ENCODE data around the gene EML3.
"Not testable (repeated sequence)": the region's sequence is repeated elsewhere in the genome, so short reads cannot be mapped to it uniquely, and the experiment has no call there.

The EML3 gene

DNA sequence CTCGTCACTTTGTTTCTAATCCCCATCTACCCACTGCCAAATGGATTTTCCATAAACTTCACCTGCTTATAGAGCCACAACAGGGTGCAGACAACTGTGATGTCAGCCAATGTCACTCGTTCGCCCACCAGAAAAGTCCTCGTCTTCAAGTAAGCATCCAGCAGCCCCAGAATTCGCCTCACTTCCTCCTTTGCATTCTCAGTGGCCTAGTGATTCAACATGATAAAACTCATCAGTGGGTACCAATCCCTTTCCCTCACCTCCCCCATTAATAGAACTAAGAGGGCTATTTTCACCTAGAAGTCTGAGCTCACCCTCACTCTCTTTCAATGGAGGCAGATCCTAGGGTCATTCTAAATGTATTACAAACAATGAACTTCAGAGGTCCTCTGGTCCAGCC is 41.7 kb downstream of the EML3 start:
- not testable (repeated sequence) for DNase-seq

- no peak for DNase-seq
These were observed 43.0 kb downstream of the EML3 start for GRCh38 chr11:62569611-62570010.

- no peak for DNase-seq
These were observed 45.4 kb downstream of the EML3 start for GRCh38 chr11:62567018-62567633.

DNA sequence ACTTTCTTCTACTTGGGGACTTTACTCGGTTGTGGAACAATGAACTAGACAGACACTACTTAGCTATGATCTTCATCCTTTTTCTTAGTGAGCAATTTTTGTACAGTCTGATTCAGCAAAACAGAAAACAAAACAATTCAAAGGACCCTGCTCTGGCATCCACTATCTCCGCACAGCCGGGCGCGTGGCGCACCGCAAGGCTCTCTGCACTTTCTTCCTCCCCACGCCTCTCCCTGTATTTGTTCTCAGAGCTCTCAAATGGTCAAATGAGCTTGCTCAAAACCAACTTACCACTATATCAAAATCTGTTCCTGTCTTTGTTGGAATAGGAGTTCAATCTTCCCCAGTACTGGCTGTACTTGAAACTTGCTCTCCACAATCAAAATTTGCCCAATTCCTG is 46.3 kb downstream of the EML3 start:
- no peak for DNase-seq

DNA sequence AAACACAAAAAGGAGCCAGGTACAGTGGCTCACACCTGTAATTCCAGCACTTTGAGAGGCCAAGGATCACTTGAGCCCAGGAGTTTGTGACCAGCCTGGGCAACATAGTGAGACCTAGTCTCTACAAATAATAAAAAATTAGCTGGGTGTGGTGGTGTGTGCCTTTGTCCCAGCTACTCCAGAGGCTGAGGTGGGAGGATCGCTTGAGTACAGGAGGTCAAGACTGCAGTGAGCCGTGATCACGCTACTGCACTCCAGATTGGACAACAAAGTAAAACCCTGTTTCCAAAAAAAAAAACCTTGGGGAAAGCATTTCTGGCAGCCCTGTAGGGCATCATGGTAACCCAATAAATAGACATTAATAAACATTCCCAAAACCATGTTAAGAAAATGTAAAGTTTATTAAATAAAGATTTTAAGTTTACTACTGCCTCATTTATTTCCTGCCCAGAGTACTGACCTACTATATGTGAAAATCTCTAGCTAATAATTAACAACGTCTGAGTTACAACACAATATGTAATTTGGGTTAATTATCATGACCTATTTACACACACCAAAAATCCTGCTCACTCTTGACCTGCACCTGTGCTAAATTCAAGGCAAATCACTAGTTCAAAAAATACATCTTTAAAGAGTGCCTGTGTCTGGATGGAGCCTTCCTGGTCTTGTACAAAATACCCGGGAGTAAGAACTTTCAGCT is 47.3 kb downstream of the EML3 start:
- no peak for DNase-seq

- DNase-seq: not testable (repeated sequence)
These were observed 50.8 kb downstream of the EML3 start for GRCh38 chr11:62561677-62562230.

GRCh38 chr11:62560566-62561103 is 51.9 kb downstream of the EML3 start:
- peak; percentile 82 to 91 for DNase-seq

DNA sequence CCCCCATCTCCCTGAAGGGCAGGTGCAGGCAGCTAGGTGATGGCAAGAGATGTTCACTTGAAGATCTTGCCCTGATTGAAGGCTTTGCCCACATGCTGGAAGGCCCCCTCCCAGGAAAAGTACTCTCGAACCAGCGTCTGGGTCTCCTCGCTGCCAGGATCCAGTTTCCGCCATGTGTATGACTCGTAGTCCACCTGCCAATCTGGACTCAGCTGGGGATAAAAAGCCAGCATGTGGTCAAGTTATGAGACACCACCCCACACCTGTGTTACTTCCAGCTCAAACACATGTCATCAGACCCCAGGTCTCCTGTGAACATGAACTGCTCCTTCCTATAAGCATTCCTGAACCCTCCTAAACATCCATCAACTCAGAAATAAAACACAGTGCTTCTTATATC is 52.9 kb downstream of the EML3 start:
- not testable (repeated sequence) for DNase-seq

DNA sequence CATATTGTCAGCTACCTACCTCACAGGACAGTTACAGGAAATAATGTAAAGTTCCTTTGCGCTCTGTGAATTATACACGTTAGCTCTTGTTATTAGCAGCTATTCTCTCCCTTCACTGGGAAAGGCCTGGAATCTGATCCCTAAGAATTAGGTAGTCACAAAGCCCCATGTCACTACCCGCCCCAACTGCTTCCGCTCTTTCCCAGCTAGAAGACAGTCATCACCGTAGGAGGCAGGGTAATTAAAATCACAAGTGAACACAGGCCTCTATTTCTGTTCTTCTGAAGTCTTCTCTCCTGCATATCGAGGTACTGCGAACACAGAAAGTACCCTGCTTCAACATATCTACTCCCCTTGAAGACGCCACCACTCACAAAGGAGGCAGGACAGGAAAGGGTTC is 53.4 kb downstream of the EML3 start:
- no peak for DNase-seq

- DNase-seq: no peak
These were observed 53.9 kb downstream of the EML3 start for GRCh38 chr11:62558669-62559068.

- DNase-seq: no peak
These were observed 55.5 kb downstream of the EML3 start for GRCh38 chr11:62556875-62557631.

- DNase-seq: peak; percentile 89 to 96
These were observed 56.3 kb downstream of the EML3 start for GRCh38 chr11:62556108-62556874.

DNA sequence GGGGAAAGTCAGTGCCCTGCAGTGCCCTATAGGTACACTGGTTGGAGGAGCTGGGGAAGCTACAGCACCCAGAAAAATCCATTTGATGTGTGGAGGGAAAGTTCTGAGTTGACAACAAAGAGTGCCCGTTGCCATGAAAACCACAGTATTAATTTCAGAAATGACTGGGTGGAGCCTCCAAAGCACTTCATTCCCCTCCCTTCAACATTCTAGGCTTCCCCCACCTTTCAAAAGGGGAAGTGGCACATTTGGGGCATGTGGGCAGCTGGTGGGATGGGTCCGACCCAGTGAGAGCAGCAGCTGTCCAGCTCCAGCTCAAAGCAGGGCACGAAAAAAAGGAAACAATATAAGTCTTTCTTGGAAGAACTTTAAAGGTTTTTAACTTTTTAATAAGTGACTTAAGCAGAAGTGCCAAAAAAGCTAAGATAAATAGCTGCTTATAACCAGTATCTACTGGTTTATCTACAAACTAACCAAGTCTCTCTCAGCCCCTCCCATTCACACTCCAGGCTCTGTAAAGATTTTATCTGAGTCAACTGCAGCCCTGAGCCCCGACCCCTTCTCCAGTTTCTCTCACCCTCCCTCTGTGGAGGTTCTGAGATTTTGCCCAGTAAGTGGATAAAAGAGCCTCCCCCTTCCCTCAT is 57.0 kb downstream of the EML3 start:
- DNase-seq: peak; percentile 90 to 95

- no peak for DNase-seq
These were observed 58.0 kb downstream of the EML3 start for GRCh38 chr11:62554387-62555167.

GRCh38 chr11:62553839-62554361 is 58.7 kb downstream of the EML3 start:
- peak; percentile 82 to 95 for DNase-seq

DNA sequence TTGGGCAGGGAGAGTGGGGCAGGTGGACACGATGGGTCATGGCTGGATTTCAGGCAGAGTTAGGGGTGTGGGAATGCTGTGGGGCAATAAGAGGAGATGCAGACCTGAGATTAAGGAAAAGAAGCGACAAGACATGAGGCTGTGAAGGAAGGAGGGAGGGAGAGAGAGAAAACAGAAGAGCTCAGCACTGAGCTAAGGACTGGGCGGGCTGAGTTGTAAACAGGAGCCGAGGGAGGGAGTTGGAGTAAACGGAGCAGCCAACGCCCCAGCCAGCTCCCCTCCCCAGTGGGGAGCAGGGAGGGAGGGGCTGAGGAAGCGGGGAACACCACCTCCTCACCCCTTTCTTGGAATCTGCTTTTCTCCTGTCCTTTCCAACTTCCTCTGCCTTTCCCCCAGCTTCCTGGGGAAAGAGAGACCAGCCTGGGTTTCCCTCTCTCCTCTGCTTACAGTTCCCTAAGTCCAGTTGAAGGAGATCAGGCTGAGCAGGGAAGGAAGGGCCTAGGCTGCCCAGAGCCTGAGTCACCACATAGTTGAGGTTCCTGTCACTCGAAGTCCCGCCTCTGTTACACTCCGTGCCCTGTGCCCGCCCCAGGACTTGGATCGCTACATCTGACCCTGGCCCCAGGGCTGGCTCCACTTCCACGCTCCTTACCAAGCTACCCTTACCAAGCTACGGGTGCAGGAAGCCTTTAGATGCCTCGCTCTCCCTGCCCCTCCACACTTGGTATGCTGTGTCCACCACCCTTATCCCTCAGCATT is 59.3 kb downstream of the EML3 start:
- peak; percentile 85 to 94 for DNase-seq

GRCh38 chr11:62552485-62553079 is 60.0 kb downstream of the EML3 start:
- DNase-seq: peak in 1 of 2 donors; percentile 21

Measured in inflammatory macrophage treated with lipopolysaccharide for 1 hour (primary cell).